Activated CD4-positive, CD25-positive, alpha-beta regulatory T cell treated with anti-CD3 and anti-CD28 coated beads, Interleukin-2, amount 50 U/mL, for 24 hours (primary cell): ENCODE results near the gene ERICH2.

Experiments used
- ATAC-seq, 2 donors: fragments of 150-1000 bp; cut with Tn5 transposase; one replicate each; pipeline ENCODE4 v1.10.0; 2021; ENCODE audit warnings: mild to moderate bottlenecking in 1 of 2, moderate library complexity in 1 of 2

The ERICH2 gene

GRCh38 chr2:170846314-170846713, 76.1 kb downstream of the ERICH2 start:
- no peak for ATAC-seq

GRCh38 chr2:170847716-170848115, 77.5 kb downstream of the ERICH2 start:
- no peak for ATAC-seq
